Measurements from ENCODE around the gene RASD1. TPM values are rescaled to one million over a fixed set of nuclear protein-coding genes. Genes with fewer than 3 reads are reported as not detected.

The RASD1 gene
- total RNA-seq, 1 donor from 2014 or later = 6.4 TPM

- no peak for TF ChIP-seq CTCF (conservative IDR thresholded peaks at IDR 0.05)
- peaks cover 6% of the 10 kb centered on the region for H3K27me3 Mint-ChIP-seq
- H3K4me3 Mint-ChIP-seq = no peak overlapping the region
- no peak for DNase-seq (ENCODE audit: extremely low spot score, unreplicated experiment)
- peaks cover 16% of the 10 kb centered on the region for H3K4me1 Mint-ChIP-seq (ENCODE audit: unreplicated experiment)
- no peaks in the 10 kb centered on the region for H3K9me3 Mint-ChIP-seq
- H3K36me3 Mint-ChIP-seq = no peaks in the 10 kb centered on the region
- H3K27ac Mint-ChIP-seq = no peak overlapping the region
Observed at GRCh38 chr17:17448076-17448475, 48.1 kb downstream of the RASD1 start.

DNA sequence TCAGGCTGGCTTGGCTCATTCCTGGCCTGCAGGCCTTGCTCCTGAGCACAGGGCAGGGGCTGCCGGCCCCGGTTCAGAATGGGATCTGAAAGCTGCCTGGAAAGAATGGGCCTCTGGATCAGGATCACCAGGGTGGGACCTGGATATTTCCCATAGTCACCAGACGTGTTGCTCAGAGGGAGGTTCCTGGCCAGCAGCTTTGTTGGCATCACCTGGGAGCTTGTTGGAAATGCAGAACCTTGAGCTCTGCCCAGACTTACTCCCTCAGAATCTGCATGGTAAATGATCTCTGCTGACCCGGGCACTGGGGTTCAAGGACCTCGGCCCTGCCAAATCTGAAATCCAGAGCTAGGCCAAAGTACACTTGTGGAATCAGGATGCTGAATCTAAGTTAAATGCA is 48.9 kb downstream of the RASD1 start:
- peaks cover 16% of the 10 kb centered on the region for H3K4me1 Mint-ChIP-seq (ENCODE audit: unreplicated experiment)
- H3K4me3 Mint-ChIP-seq = no peak overlapping the region
- no peaks in the 10 kb centered on the region for H3K36me3 Mint-ChIP-seq
- no peak for DNase-seq (ENCODE audit: extremely low spot score, unreplicated experiment)
- no peaks in the 10 kb centered on the region for H3K9me3 Mint-ChIP-seq
- TF ChIP-seq CTCF (conservative IDR thresholded peaks at IDR 0.05) = no peak
- peaks cover 6% of the 10 kb centered on the region for H3K27me3 Mint-ChIP-seq
- no peak overlapping the region for H3K27ac Mint-ChIP-seq

GRCh38 chr17:17446666-17447155 is 49.5 kb downstream of the RASD1 start:
- H3K27ac Mint-ChIP-seq = peak overlapping the region; percentile 68
- no peaks in the 10 kb centered on the region for H3K36me3 Mint-ChIP-seq
- no peak overlapping the region for H3K4me3 Mint-ChIP-seq
- DNase-seq (ENCODE audit: extremely low spot score, unreplicated experiment) = no peak
- H3K9me3 Mint-ChIP-seq = no peaks in the 10 kb centered on the region
- H3K4me1 Mint-ChIP-seq (ENCODE audit: unreplicated experiment) = peaks cover 16% of the 10 kb centered on the region
- H3K27me3 Mint-ChIP-seq = peaks cover 6% of the 10 kb centered on the region
- TF ChIP-seq CTCF (conservative IDR thresholded peaks at IDR 0.05) = no peak

GRCh38 chr17:17445925-17446665 is 50.1 kb downstream of the RASD1 start:
- no peak for DNase-seq (ENCODE audit: extremely low spot score, unreplicated experiment)
- Mint-ChIP-seq H3K4me3 (no peak overlapping the region), H3K27me3 (peaks cover 4% of the 10 kb centered on the region), H3K36me3 (no peaks in the 10 kb centered on the region), H3K4me1 (ENCODE audit: unreplicated experiment) (peaks cover 16% of the 10 kb centered on the region), H3K9me3 (no peaks in the 10 kb centered on the region), H3K27ac (peak overlapping the region; percentile 68)
- TF ChIP-seq CTCF (conservative IDR thresholded peaks at IDR 0.05) = no peak

GRCh38 chr17:17445296-17445924 is 50.8 kb downstream of the RASD1 start:
- Mint-ChIP-seq H3K27ac (peak overlapping the region; percentile 68), H3K4me1 (ENCODE audit: unreplicated experiment) (peaks cover 16% of the 10 kb centered on the region), H3K4me3 (no peak overlapping the region), H3K27me3 (peaks cover 3% of the 10 kb centered on the region), H3K9me3 (no peaks in the 10 kb centered on the region), H3K36me3 (no peaks in the 10 kb centered on the region)
- no peak for TF ChIP-seq CTCF (conservative IDR thresholded peaks at IDR 0.05)
- DNase-seq (ENCODE audit: extremely low spot score, unreplicated experiment) = no peak

Other genes starting within 250 kb of the RASD1 start
- 59.0 and 63.1 TPM in 2 replicates for gene COPS3, start 215.1 kb downstream of the RASD1 start, total RNA-seq (ENCODE audit: low replicate concordance)
- gene NT5M, start 193.0 kb downstream of the RASD1 start, total RNA-seq (ENCODE audit: low replicate concordance) = 0.90 and 5.9 TPM in 2 replicates
- 19.1 and 19.3 TPM in 2 replicates for gene MED9, start 19.4 kb downstream of the RASD1 start, total RNA-seq (ENCODE audit: low replicate concordance)
- gene PEMT, start 95.3 kb upstream of the RASD1 start, total RNA-seq (ENCODE audit: low replicate concordance) = 32.1 and 34.9 TPM in 2 replicates
- 61.1 and 61.3 TPM in 2 replicates for gene RAI1, start 185.1 kb upstream of the RASD1 start, total RNA-seq (ENCODE audit: low replicate concordance)